Natural killer cell (primary cell): ENCODE data around the gene MTHFR. TPM values are rescaled to one million over a fixed set of nuclear protein-coding genes. Genes with fewer than 3 reads are reported as not detected.

Source experiments
- ATAC-seq, 3 donors: fragments of 150-1000 bp in 2 of 3; fragments of 200-7000 bp in 1 of 3; cut with Tn5 transposase; 1 replicate in 1 of 3; 2 replicates in 2 of 3; pipeline ENCODE4 v1.10.0; 2021; ENCODE audit warnings: mild to moderate bottlenecking in 2 of 3, moderate library complexity in 2 of 3
- DNase-seq, 2 donors: peaks; one replicate each; pipeline versions ENCODE4 v3.0.0 to v3.0.0-alpha.2; 2013 to 2021; ENCODE audit warnings: mixed read lengths in 1 of 2
- H3K27ac ChIP-seq: one replicate; pipeline ENCODE4 v1.5.1; 2013; ENCODE audit warnings: mild to moderate bottlenecking, low read length
- H3K27me3 ChIP-seq: one replicate; pipeline ENCODE4 v1.6.1; 2013; ENCODE audit warnings: low read length; ENCODE audit not compliant: control insufficient read depth, insufficient read depth
- H3K36me3 ChIP-seq: one replicate; pipeline ENCODE4 v1.6.1; 2013; ENCODE audit warnings: low read length; ENCODE audit not compliant: control insufficient read depth, insufficient read depth
- H3K4me1 ChIP-seq: one replicate; pipeline ENCODE4 v1.6.1; 2013; ENCODE audit warnings: low read length; ENCODE audit not compliant: control insufficient read depth, insufficient read depth
- H3K4me3 ChIP-seq: one replicate; pipeline ENCODE4 v1.5.1; 2013; ENCODE audit warnings: low read length
- H3K9me3 ChIP-seq: one replicate; pipeline ENCODE4 v1.6.1; 2013; ENCODE audit warnings: low read length; ENCODE audit not compliant: control insufficient read depth, insufficient read depth
- H3K27ac Mint-ChIP-seq, 2 donors: one replicate each; pipeline ENCODE4 v1.8.0; 2022; ENCODE audit warnings: mild to moderate bottlenecking in 2 of 2, mixed read lengths in 2 of 2, moderate library complexity in 1 of 2
- H3K27me3 Mint-ChIP-seq, 2 donors: one replicate each; pipeline ENCODE4 v1.8.0; 2022; ENCODE audit warnings: low read depth in 2 of 2, mixed read lengths in 2 of 2
- H3K36me3 Mint-ChIP-seq: one replicate; pipeline ENCODE4 v1.8.0; 2022; ENCODE audit warnings: mixed read lengths
- H3K4me1 Mint-ChIP-seq, 2 donors: one replicate each; pipeline ENCODE4 v1.8.0; 2022; ENCODE audit warnings: mixed read lengths in 2 of 2
- H3K4me3 Mint-ChIP-seq: one replicate; pipeline ENCODE4 v1.8.0; 2022; ENCODE audit warnings: mild to moderate bottlenecking, moderate library complexity, mixed read lengths
- H3K9me3 Mint-ChIP-seq, 2 donors: one replicate each; pipeline ENCODE4 v1.8.0; 2022; ENCODE audit warnings: mixed read lengths in 2 of 2
- WGBS: methylation state at CpG from one replicate; pipeline ENCODE4 v1.1.7; 2013; ENCODE audit warnings: missing lambda C conversion rate; ENCODE audit not compliant: insufficient coverage; 5-methylcytosine and 5-hydroxymethylcytosine counted together
- intact Hi-C: fragments of 100-400 bp; cut with micrococcal nuclease; formaldehyde crosslinking; loops from one replicate; pipeline ENCODE4 v1.14.2; 2022
- total RNA-seq, 4 donors: library from RNA; stranded (reverse); fragments of 120-200 nt in 1 of 4; gene quantifications; one replicate each; pipeline versions ENCODE4 v1.2.3 to v1.2.4, GENCODE V29; 2013 to 2022
- TF ChIP-seq, protein P1 (sequence below): fragments of 200-600 bp; IDR thresholded peaks from one replicate; pipeline ENCODE4 v1.8.0; 2022; ENCODE audit warnings: antibody characterized with exemption

The MTHFR gene
- total RNA-seq, 3 donors from 2014 or later (not counting 1 experiment from before 2014, with no cell fraction given), result 61.8 to 78.4 (median 69.5) TPM

DNA sequence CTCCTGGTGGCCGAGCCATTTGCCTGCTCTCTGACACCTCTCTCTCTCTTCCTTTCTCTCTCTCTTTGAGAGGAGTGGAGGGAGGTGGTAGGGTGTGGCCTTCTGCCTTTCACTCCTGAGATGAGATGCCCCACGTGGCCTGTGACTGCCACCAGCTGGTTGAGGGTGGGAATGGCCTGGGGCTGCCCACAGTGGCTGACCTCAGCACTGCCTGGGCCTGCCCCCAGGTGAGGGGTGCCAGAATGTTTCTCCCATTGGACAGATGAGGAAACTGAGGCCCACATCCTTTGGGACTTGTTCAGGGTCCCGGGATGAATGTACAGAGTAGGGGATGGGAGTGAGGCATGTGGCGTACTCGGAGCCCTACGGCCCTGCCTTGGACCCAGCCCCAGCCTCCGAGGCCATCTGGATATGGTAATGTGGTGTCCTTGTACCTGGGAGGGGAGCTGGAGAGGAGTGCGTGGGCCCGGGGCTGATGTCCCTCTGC is 56.5 kb downstream of the MTHFR start:
- H3K27me3 Mint-ChIP-seq, result no peaks in the 10 kb centered on the region
- WGBS, result 89% methylated on average over 8 of the region's 9 CpGs
- peaks cover 35 to 51% of the 10 kb centered on the region in 2 donors for H3K4me1 Mint-ChIP-seq
- peak; percentile 88 to 96 (median 94) for ATAC-seq
- peak overlapping the region; percentile 57 to 88 for H3K27ac Mint-ChIP-seq
- intact Hi-C loops, result no loop called here
- H3K27me3 ChIP-seq, result no peaks in the 10 kb centered on the region
- peaks cover 21% of the 10 kb centered on the region for H3K4me1 ChIP-seq
- peak; percentile 43 to 45 for DNase-seq
- H3K36me3 Mint-ChIP-seq, result peaks cover 13% of the 10 kb centered on the region
- peaks cover 41% of the 10 kb centered on the region for H3K36me3 ChIP-seq
- no peak overlapping the region for H3K4me3 ChIP-seq
- H3K27ac ChIP-seq, result no peak overlapping the region
- TF ChIP-seq, protein P1, sequence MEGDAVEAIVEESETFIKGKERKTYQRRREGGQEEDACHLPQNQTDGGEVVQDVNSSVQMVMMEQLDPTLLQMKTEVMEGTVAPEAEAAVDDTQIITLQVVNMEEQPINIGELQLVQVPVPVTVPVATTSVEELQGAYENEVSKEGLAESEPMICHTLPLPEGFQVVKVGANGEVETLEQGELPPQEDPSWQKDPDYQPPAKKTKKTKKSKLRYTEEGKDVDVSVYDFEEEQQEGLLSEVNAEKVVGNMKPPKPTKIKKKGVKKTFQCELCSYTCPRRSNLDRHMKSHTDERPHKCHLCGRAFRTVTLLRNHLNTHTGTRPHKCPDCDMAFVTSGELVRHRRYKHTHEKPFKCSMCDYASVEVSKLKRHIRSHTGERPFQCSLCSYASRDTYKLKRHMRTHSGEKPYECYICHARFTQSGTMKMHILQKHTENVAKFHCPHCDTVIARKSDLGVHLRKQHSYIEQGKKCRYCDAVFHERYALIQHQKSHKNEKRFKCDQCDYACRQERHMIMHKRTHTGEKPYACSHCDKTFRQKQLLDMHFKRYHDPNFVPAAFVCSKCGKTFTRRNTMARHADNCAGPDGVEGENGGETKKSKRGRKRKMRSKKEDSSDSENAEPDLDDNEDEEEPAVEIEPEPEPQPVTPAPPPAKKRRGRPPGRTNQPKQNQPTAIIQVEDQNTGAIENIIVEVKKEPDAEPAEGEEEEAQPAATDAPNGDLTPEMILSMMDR, result peak; percentile 43
- no peaks in the 10 kb centered on the region for H3K9me3 Mint-ChIP-seq
- H3K9me3 ChIP-seq, result no peaks in the 10 kb centered on the region
- H3K4me3 Mint-ChIP-seq, result peak overlapping the region; percentile 49

DNA sequence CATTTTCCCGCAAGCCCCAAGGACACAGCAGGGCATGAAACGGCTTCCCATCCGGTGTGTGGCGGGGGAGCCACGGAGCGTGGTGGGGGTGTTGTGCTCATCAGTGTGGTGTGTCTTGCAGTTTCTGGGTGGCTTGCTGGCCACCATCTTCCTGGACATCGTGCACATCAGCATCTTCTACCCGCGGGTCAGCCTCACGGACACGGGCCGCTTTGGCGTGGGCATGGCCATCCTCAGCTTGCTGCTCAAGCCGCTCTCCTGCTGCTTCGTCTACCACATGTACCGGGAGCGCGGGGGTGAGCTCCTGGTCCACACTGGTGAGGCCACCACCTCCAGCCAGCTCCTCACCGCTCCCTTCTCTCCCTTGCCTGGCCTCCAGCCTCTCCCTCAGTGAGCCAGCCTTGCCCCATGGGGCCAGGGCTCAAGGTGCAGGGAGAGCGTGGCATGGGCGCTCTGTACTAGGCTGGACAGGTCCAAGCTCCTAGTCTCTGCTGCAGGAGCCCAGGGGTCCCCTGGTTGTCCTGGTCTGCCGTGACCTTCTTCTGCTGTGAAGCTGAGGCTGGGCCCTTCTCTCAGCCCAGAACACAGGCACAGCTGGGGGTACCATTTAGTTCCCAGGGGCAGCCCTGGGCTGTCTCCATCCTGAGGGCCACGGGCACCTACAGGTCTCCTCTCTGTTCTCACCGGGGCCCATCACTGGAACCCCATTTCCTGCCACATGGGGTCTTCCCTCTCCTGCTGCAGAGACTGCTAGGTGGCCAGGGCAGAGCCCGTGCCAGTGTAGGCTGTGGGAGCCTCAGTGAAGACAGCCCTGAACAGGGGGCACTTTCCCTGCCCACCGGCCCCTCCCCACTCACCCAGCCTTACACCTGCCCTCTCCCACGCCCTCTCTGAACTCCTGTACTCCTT is 57.2 kb downstream of the MTHFR start:
- Histone ChIP-seq H3K27me3 (no peaks in the 10 kb centered on the region), H3K27ac (no peak overlapping the region), H3K4me3 (no peak overlapping the region), H3K9me3 (no peaks in the 10 kb centered on the region), H3K36me3 (peaks cover 41% of the 10 kb centered on the region), H3K4me1 (peaks cover 17% of the 10 kb centered on the region)
- Mint-ChIP-seq H3K27me3 (no peaks in the 10 kb centered on the region), H3K4me1 (peaks cover 35 to 48% of the 10 kb centered on the region in 2 donors), H3K36me3 (peaks cover 13% of the 10 kb centered on the region), H3K9me3 (no peaks in the 10 kb centered on the region), H3K4me3 (peak overlapping the region; percentile 49), H3K27ac (peak overlapping the region; percentile 57 to 88)
- WGBS, result 88% methylated on average over 27 of the region's 27 CpGs
- intact Hi-C loops, result no loop called here
- DNase-seq, result no peak
- TF ChIP-seq, protein P1, result no peak
- peak; percentile 13 to 40 (median 37) for ATAC-seq

DNA sequence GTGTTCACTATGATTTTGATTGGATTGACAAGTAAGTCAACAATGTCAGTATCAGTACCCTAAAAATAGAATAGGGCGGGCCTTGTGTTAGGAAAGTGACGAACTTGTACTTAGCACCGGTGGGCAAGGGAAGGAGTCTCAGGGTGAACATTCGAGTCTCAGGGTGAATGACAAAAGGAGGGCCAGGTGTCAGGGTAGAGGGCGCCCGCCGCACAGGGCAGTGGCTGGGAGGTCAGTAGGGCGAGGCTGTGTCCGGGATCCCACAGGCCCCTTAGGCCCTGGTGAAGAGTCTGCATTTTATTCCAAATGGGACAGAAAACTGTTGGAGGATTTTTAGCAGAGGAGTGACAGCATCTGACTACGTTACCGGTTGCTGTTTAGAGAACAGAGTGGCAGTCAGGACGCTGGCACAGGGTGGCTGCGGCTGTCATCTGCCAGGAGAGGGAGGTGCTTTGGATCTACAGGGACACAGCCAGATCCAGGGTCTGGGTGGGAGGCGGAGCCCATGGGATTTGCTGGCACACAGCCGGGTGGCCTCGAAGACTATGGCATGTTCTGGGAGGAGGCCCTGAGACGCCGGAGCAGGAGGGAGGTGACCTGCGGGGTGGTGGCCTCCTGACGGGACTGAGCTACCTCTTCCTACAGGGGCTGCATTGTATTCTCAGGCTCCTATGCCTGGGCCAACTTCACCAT is 58.8 kb downstream of the MTHFR start:
- Mint-ChIP-seq H3K9me3 (no peaks in the 10 kb centered on the region), H3K4me3 (no peak overlapping the region), H3K27me3 (no peaks in the 10 kb centered on the region), H3K36me3 (peaks cover 13% of the 10 kb centered on the region), H3K4me1 (peaks cover 43 to 53% of the 10 kb centered on the region in 2 donors), H3K27ac (peak overlapping the region; percentile 30 to 47)
- DNase-seq, result no peak
- WGBS, result 90% methylated on average over 20 of the region's 20 CpGs
- Histone ChIP-seq H3K27ac (no peak overlapping the region), H3K4me1 (peaks cover 30% of the 10 kb centered on the region), H3K9me3 (no peaks in the 10 kb centered on the region), H3K27me3 (no peaks in the 10 kb centered on the region), H3K4me3 (no peak overlapping the region), H3K36me3 (peaks cover 41% of the 10 kb centered on the region)
- ATAC-seq, result no peak
- TF ChIP-seq, protein P1, result no peak
- intact Hi-C loops, result no loop called here
